ENCODE data around the gene TEKT1. TPM values are rescaled to one million over a fixed set of nuclear protein-coding genes. Genes with fewer than 3 reads are reported as not detected.

TEKT1 gene
- total and polyA plus RNA-seq, 2 experiments from 2014 or later: not detected

GRCh38 chr17:6793748-6794493 is 37.6 kb downstream of the TEKT1 start:
- no peak overlapping the region for H3K4me3 ChIP-seq
- no peaks in the 10 kb centered on the region for H3K4me1 ChIP-seq (ENCODE audit: low read depth)
- H3K36me3 ChIP-seq: no peaks in the 10 kb centered on the region
- no peak for DNase-seq (ENCODE audit: low read depth in 1 of 2, low spot score in 1 of 2)
- peaks cover 32% of the 10 kb centered on the region for H3K27me3 ChIP-seq
- TF ChIP-seq CTCF (IDR thresholded peaks at IDR 0.05; ENCODE audit: low read depth, low read length): no peak
- H3K9me3 ChIP-seq (ENCODE audit: low read depth): no peaks in the 10 kb centered on the region
- H3K27ac ChIP-seq: no peak overlapping the region

DNA sequence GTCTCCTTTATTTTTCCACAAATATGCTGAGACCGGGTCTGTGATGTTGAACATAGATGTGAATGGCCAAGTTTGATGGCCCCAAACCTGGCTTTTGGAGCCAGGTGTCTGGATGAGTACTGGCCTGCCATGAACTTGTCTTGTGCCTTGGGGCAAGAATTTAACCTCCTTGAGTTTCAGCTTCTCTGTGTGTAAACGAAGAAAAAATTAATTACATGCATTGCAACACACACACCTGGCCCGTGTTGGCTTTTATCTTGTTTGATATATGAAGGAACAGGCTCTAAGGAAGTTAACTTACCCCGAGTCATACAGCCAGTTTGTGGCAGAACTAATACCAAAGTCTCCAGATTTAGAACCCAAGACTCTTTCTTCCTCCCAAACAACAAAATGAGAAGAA is 42.4 kb downstream of the TEKT1 start:
- H3K27ac ChIP-seq: no peak overlapping the region
- no peak for DNase-seq (ENCODE audit: low read depth in 1 of 2, low spot score in 1 of 2)
- no peak overlapping the region for H3K4me3 ChIP-seq
- TF ChIP-seq CTCF (IDR thresholded peaks at IDR 0.05; ENCODE audit: low read depth, low read length): no peak
- no peaks in the 10 kb centered on the region for H3K4me1 ChIP-seq (ENCODE audit: low read depth)
- H3K27me3 ChIP-seq: peaks cover 45% of the 10 kb centered on the region
- H3K9me3 ChIP-seq (ENCODE audit: low read depth): no peaks in the 10 kb centered on the region
- H3K36me3 ChIP-seq: no peaks in the 10 kb centered on the region

DNA sequence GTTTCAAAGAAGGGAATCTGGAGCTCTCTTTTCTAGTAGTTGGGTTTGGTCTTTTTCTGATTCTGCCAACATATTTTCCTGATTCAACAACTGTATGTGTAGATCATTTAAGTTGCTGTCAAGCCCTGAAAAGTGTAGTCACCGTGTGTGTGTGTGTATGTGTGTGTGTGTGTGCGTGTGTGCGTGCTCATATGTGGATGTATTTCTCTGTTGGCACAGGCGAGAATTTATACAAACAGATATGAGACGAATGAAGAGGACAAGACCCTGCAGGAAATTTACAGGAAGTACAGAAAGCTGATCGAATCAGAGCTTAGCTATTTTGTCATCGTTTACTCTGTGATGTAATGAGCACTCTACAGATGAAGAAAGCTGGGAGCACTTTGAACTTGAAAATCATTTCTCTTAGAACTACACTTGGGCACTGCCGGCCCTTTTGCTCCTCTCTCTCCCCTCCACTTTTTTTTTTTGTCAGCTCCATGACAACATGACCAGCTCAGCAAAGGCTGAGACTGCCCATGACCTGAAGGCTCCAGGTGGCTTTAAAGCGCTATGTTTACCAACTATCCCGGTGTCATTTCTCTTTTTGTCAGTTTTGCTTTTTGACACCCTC is 44.3 kb downstream of the TEKT1 start:
- Histone ChIP-seq H3K27ac (no peak overlapping the region), H3K9me3 (ENCODE audit: low read depth) (no peaks in the 10 kb centered on the region), H3K27me3 (peaks cover 39% of the 10 kb centered on the region), H3K4me3 (no peak overlapping the region), H3K4me1 (ENCODE audit: low read depth) (no peaks in the 10 kb centered on the region), H3K36me3 (no peaks in the 10 kb centered on the region)
- TF ChIP-seq CTCF (IDR thresholded peaks at IDR 0.05; ENCODE audit: low read depth, low read length): no peak
- DNase-seq (ENCODE audit: low read depth in 1 of 2, low spot score in 1 of 2): peak in 1 of 2 donors; percentile 20

GRCh38 chr17:6786618-6787017 is 44.9 kb downstream of the TEKT1 start:
- H3K4me3 ChIP-seq: no peak overlapping the region
- H3K4me1 ChIP-seq (ENCODE audit: low read depth): no peaks in the 10 kb centered on the region
- DNase-seq (ENCODE audit: low read depth in 1 of 2, low spot score in 1 of 2): peak in 1 of 2 donors; percentile 91
- TF ChIP-seq CTCF (IDR thresholded peaks at IDR 0.05; ENCODE audit: low read depth, low read length): no peak
- peaks cover 40% of the 10 kb centered on the region for H3K27me3 ChIP-seq
- H3K9me3 ChIP-seq (ENCODE audit: low read depth): no peaks in the 10 kb centered on the region
- H3K27ac ChIP-seq: no peak overlapping the region
- no peaks in the 10 kb centered on the region for H3K36me3 ChIP-seq

DNA sequence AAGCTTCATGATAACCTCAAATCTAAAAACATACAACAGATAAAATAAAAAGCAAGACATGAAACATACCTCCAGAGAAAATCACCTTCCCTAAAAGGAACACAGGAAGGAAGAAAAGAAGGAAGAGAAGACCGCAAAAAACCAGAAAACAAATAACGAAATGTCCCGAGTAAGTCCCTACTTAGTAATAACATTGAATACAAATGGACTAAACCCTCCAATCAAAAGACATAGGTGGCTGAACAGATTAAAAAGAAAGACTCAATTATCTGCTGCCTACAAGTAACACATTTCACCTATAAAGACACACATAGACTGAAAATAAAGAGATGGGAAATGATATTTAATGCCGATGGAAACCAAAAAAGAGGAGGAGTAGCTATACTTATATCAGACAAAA is 49.3 kb downstream of the TEKT1 start:
- no peaks in the 10 kb centered on the region for H3K4me1 ChIP-seq (ENCODE audit: low read depth)
- no peaks in the 10 kb centered on the region for H3K36me3 ChIP-seq
- H3K9me3 ChIP-seq (ENCODE audit: low read depth): no peaks in the 10 kb centered on the region
- H3K27me3 ChIP-seq: peaks cover 40% of the 10 kb centered on the region
- H3K4me3 ChIP-seq: no peak overlapping the region
- no peak overlapping the region for H3K27ac ChIP-seq
- no peak for TF ChIP-seq CTCF (IDR thresholded peaks at IDR 0.05; ENCODE audit: low read depth, low read length)
- DNase-seq (ENCODE audit: low read depth in 1 of 2, low spot score in 1 of 2): no peak

Data from cardiac muscle cell (in vitro differentiated cells and primary cell).